GM19397 (cell line): ENCODE data around the gene ADGB.

Experiments used
- ATAC-seq: cut with Tn5 transposase; IDR thresholded peaks from one replicate; pipeline ENCODE4 v1.9.1; 2021; ENCODE audit warnings: mild to moderate bottlenecking, moderate library complexity; ENCODE audit not compliant: unreplicated experiment

The ADGB gene

DNA sequence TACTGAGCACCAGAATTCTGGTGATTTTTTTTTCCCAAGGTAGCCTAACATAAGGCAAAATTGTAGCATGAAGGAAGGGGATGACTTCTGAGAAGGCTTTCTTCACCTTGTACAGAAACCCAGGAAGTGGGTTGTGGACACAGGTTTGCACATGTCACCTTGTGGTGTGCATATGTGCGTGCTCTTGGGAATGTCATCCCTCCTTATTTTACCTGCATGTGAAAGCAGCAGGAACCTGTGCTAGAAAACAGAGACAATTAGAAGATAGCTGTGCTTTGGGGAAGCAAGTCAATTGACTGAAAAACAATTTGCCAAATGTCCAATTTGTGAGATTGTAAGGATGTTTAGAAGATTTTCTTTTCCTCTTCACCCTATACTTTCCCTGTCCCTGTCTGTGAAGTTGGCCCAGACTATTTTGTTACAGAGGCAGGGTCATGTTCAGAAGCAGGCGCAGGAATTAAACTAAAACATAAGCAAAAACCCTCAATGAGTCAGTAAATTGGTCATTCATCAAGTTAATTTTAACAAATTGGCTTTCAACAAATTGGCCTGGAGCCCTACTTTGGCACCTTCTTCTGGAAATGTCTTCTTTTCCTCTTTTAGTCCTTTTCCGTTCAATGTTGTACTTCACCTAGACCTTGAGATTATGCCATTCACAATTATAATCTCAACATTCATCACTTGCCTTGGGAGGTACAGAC, 261.2 kb downstream of the ADGB start:
- ATAC-seq = no peak

GRCh38 chr6:146860583-146860982, 261.8 kb downstream of the ADGB start:
- no peak for ATAC-seq

- no peak for ATAC-seq
Observed at GRCh38 chr6:146861029-146861563, 262.3 kb downstream of the ADGB start.

- ATAC-seq = no peak
Observed at GRCh38 chr6:146861716-146862115, 262.9 kb downstream of the ADGB start.

DNA sequence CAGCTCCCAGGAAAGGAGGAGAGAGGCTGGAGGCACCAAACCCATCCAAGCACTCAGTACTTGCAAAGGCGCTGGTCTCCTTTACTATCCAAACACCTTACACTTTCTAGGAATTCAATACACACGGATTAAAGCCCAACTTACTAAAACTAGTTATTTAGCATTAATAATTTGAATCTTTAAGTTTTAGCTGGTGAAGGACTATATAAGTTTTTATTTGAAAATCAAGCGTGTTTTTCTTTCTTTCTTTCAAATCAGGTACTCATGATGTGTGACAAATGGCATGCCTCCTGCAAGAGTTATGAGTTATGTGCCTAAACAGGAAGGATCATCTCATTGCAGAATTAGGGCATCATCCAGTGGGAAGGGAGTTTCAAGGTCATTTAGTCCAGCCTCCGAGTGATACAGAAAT, 263.7 kb downstream of the ADGB start:
- ATAC-seq = no peak

DNA sequence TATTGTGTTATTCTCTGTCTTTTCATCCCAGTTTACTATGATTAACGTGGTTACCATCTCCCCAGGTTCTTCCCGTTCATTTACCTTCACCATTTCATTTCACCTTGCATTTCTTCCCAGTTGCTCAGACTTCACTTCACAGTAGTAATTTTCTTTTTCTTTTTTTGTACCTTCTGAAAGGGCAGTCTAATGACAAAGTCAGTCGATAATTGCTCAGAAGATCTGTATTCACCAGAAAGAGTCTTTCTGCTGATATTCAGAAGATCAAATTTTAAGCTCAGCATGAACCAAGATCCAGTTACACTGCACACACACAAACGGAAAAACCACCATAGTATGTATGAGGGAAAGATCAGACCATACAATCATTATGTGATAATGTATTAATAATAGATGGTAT, 265.5 kb downstream of the ADGB start:
- no peak for ATAC-seq

- no peak for ATAC-seq
Observed at GRCh38 chr6:146864885-146865284, 266.1 kb downstream of the ADGB start.
